ENCODE results near the gene SUSD6.
"Not testable (repeated sequence)": the region's sequence is repeated elsewhere in the genome, so short reads cannot be mapped to it uniquely, and the experiment has no call there.

Gene SUSD6

DNA sequence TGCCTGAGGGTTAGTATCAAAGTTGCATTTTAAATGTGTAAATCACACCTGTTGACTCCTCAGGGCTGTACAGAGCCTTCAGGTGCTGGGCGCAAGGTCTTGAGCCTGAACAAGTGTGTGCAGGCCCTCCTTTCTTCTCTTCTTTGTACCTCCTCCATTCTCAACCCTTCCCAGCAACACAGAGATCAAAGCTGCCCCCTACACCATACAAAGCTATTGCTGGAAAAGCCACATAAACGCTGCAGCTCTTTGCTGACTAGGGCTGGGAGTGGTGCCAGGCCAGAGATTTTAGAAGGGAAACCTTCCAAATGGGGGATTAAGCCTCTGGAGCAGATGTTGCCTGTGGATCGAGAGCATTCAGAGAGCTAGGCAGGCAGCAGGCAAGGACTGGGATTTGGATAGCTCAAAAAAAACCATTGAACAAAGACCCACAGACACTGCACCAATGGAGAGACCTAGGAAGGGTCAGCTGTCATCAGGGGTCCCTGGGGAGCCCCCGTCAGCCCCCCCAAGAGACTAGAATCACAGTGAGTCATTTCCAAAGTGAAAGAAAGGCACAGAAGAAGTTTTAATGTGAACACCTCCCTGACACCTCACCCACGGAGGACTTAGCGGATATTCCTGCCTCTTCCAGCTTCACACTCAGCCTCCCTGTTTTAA lies 18.2 kb upstream of the SUSD6 start:
- FAIRE-seq, result no peak

DNA sequence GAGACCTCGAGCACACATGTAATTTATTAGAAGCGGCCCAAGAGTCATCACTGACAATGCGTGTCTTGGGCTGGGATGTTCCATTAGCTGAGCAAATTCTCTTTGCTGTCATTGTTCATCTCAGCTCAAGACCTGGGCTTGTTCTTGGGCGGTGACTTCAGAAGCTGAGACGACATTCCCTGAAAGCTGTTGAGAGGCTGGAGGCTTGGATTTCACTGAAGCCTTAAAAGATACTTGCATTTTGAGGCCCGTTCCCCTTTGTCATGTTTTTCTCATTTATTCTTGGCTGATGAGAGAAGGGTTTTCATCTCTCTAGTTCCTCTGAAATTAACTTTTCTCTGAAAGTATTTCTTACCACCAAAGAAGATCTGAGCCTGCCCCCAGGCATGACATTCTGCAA lies 16.6 kb upstream of the SUSD6 start:
- no peak for FAIRE-seq

DNA sequence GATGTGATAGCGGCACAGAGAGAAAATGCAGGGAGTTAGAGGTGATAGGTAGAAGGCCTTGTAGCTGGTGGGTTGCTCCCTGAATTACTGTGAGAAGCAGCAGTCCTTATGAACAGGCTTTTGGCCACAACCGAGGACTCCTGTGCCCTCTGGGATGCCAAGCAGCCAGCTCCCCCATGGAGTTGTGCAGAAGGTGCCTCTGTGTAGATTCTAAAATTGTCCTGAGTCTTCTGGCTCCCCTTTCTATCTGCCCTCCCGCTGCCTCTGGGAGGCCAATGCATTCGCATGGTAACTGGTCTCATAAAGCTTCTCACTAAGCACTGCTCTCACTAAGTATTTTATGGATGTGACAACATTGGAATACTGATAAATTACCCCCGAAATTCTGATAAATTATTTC lies 16.1 kb upstream of the SUSD6 start:
- FAIRE-seq, result no peak

DNA sequence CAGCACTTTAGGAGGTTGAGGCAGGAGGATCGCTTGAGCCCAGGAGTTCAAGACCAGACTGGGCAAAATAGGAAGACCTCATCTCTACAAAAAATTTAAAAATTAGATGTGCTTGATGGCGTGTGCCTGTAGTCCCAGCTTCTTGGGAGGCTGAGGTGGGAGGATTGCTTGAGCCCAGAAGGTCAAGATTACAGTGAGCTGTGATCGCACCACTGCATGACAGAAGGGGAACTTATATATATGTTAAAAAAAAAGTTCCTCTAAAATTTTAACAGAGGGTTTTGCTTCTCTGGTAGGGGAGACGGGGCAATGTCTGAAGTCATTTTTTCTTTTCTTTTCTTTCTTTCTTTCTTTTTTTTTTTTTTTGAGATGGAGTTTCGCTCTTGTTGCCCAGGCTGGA lies 12.0 kb upstream of the SUSD6 start:
- FAIRE-seq, result not testable (repeated sequence)

DNA sequence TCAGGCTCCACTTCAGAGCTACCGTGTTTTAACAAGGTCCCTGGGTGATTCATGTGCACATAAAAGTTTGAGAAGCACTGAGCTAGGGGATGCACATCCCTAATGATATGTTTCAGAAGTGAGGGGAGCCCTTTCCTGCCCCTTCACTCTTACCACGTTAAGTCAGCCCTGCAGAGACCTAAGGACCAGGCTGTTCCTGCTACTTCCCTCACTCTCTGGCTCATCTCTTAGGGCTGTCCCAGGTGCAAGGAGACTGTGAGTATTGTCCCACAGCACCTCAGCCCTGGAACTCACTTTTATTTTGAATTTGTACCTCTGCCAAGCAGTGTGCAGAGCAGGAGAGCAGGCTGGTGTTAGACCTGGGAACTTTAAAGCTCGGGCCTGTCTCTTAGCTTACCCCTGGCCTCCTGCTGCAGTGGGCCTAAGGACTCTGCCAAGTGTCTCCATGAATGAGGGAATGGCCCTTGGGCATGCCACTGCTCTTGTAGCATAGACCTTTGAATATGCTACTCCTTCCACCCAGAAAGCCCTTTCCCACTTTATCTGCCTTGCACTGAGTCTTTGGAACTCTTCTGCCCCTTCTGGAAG lies 11.0 kb upstream of the SUSD6 start:
- FAIRE-seq, result no peak

DNA sequence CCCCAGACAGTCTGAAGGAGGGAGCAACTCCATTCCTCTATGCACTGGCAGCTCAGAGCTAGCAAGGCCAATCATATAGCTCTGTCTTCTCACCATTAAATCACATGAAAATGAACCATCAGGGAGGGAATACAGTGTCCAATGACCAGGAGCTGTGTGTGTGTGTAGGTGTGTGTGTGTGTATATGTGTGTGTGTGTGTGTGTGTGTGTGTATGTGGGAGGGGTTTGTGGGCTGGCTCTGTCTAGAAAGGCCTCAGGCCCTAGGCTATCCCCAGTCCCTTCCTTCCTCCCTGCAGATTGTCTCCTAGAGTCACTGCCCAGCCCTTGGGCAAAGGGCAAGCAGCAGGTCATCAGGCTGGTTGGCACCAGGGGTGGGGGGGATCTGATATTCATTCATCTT lies 5.7 kb upstream of the SUSD6 start:
- FAIRE-seq, result no peak

DNA sequence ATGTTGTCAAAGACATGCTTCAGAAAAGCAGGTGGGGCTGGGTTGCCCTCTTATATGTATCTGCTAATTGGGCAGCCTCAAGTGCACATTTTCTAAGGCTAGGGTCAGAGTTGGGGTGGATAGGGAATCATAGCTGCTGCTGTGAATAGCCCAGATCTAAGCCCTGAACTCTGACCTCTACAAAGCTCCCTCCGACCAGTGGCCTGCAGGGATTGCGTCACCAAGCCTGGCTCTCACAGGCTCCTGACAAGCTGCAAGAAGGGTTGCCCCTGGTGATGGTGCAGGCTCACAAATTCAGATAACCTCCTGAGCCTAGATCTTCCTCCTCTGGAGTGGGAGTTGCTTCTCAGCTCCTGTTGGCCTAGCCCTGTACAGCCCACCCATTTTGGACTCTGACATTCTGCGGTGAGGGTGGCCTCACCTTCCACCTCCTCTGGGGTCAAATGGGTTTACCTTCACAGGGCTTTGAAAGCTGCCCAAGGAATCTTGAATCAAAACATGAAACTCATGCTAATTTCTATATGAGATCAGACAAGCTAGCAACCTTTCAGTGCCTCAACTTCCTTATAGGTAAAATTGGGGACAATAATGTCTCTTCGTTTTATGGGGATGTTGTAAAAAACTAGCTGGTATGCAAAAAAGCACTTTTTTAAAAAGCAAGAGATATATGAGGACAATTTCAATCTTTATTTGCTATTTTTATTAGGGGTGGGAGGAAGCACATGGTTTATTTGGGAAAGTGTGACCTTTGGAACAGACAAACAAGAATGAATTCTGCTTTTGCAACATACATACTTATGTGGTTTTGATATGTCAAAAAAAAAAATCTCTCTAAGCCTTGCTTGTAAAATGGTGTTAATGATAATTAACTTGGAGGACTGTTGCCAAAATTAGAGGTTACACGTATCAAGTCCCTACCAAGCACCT lies 4.9 kb upstream of the SUSD6 start:
- no peak for FAIRE-seq

DNA sequence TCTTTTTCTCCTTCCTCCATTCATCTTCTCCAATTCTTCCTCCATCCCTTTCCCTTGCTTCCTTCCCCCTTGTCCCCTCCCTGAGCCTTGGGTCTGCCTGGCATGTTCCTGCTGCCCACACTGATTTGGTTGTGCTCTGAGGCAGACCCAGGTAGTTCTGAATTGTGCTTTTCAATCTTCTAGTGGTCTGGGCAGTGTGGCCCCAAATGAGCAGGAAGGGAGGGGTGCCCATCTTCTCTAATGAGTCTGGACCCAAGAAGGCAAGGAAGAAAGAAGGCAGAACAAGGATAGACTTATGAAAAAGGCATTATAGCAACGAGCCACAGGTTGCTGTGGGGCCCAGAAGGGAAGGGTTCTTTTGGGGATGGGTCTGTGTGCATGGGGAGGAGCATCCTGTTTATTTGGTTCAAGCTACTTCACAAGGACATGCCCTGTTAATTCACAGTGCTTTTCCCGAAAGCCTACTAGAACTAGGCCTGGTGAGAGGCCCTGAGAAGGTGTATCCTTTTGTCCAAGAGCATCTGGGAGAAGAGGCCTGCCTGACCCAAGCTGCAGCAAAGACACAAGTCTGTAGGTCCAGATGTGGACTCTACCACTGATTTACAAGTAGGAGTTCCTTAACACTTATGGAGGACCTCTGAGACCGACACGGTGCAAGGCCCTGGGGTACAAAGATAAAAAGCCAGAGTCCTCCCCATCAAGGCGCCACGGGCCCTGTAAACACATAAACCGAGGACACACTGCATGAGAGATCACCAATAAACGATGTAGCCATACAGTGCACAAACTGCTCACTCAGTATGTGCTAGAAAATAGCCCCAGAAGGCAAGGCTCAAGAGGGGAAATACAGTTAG lies 1.1 kb upstream of the SUSD6 start:
- FAIRE-seq, result no peak

DNA sequence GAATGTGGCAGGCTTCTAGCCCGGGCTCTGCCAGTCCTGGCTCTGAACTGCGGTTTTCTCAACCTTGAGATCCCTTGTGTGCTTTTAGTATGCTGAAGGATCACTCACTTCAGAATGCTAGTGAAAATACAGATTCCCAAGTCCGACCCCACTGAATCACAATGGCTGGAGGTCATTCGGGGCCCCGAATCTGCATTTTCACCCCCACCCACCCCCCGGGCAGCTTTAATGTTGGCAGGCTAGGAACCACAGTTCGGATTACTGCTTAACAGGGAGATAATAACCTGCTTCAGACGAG lies 573 bp upstream of the SUSD6 start:
- FAIRE-seq, result no peak

DNA sequence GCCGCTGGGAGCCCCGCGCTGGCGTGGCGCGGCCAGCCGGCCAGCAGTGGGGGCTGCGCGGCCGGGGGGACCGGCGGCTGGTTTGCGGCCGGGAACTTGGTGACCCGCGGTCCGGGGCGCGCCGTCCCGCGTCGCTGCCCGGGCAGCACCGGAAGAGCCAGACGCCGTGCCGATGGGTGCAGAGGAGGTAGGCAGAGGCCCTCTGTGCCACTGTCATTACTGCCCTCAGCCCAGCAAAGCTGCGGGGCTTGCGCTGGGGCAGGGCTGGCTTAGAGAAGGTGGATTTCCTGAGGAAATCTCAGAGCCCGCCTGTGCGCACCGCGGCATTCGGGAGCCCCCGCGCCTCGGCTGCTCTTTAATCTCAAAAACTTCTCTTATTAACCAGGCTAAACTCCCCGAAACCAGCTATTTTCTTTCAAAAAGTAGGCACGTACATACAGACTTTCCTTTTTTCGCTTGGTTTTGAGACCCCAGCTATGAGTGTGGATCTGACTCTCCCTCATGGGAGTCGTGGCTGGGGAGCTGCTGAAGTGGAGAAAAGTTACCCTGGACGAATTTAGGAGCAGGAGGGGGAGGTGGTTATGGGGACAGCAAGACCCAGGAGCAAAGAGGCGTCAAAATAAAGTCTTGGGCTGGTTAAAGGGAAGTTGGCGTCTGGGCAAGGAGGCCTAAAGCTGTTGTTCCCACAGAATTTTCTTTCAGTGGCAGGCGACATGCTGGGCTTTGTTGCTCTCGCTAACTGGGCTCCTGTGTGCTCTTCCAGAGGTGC lies 802 bp downstream of the SUSD6 start:
- no peak for FAIRE-seq

DNA sequence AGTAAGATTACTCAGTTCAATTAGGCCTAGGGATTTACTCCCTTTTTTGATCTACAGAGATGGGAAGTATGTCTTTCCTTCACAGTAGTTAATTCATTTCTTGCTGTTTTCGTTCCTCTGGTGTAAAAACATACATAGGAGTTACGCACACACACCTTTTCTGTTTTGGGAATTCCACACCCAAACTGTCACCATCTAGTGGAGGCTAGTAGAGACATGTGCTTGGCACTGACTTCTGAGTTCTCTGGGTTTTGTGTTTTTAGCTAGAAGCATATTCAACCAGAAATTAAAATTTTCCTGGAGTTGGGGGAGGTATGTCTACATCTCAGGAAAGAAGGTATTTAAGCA lies 1.4 kb downstream of the SUSD6 start:
- no peak for FAIRE-seq

DNA sequence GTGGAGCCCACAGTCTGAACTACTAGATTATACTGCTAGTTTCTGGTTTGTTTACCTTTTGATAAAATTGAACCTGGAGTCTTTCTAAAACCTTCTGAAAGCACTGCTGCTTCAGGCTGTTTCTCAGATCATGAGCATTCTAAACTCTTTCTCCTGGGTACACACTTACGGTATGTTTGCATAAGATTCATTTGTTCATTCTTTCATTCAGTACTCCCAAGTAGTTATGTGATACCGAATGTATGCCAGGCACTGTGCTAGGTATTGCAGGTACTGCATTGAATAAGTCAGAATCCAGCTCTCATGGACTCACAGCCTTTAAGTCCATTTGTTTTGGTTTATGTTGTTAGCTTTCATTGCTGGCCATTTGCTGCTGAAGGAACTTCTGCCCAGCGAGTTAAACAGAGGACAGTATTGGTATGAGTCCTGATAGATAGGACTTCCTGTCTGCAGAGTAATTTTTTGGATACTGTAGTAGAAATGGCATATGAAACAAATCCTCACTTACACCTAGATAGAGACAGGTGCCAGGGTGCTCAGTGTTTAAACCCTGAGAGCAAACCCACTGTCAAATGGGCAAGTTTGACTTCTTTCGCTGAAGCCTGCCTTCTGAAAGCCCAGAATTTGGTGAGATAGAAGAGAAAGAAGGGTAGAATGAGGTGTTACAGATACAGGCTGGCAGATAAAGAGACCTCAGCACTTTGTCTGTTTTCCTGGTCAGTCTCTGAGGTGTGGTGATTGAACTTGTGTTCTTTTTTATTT lies 2.1 kb downstream of the SUSD6 start:
- FAIRE-seq, result no peak

DNA sequence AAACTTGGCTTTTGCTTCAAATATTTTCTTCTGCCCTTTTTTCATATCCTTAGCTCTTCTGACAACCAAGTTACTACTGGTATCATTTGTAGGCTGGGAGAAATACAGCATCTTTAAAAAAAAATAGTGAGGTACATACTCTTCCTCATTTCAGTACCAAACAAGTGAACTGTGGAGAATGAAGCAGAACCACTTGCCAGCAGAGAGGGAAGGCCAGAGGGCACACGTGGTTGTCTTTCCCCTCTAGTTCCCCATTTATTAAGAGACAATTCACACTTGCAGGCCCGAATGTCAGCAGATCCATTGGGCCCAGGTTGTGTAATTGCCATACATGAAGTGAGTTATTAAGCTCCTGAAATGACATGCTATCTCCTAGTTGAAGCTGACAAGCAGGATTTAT lies 3.2 kb downstream of the SUSD6 start:
- no peak for FAIRE-seq

DNA sequence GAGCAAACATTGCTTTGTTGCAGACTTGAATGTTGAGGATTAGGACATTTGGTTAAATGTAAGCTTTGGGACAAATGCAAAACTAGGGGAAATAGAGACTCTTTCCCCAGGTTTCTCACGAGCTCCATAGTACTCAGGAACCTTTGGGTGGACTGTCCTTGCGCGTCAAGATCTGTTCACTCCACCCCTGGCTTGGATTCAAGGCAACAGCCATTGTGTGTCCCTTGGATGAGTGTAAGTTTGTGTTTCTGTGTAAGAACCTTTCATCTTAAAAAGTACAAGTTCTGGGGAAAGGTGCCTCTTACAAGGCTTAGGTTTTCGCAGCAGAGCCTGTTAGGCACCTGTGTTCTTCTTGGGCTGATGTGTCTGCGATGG lies 3.7 kb downstream of the SUSD6 start:
- no peak for FAIRE-seq

DNA sequence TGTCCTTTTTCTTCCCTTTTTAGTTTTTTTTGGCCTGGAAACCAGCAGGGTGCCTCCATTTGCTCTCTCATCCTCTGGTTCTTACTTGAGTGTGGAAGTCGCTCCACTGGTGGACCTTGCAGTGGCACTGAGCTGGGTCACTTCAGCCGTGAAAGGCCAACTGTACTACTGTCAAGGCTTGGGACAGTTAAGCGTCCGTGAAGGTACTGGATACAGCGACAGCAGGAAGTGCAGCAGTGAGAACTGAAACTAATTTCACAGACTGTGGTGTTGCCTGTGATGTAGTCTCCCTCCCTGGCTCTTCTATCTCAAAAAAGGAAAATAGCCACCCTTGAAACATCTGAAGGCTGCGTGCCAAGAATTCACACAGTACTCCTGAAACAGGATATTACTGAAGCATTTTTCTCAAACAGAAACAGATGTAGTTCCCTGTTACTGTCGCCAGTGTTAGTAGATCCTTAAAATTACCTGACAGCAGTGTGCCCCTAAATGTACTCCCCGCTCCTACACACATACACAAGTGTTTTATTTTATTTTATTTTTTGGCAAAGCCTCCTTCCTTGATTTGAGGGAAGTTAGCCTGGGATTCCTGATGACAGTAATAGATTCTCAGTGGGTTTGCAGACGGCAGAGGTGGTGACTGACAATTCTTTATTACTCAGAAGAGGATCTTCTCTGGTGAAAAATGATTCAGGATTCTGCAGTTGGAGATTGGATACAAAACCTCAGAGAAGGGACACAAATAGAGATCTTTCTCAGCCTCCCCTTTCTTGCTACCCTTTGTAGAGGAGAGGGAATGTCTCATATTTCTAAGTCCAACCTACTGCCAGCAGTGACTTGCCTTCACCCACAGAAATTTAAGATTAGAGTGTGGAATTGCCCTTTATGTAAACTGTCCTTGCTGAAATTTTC lies 4.4 kb downstream of the SUSD6 start:
- FAIRE-seq, result no peak

DNA sequence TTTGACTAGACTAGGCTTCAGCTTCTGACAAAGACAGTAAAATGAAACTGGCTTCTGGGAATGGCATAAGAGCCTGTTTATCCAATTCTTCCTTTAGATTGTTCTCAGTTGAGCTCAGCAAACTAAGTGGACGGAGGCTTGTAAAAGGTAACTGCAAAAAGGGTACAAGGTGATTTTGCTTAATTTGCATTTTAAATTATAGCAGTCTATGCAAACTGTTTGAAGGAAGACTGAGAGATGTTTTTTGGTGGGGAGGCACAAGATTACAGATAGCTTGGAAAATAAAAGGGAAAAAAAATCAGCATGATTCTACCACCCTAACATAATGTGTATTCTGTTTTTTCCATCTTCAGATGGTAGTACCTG lies 5.0 kb downstream of the SUSD6 start:
- FAIRE-seq, result no peak

DNA sequence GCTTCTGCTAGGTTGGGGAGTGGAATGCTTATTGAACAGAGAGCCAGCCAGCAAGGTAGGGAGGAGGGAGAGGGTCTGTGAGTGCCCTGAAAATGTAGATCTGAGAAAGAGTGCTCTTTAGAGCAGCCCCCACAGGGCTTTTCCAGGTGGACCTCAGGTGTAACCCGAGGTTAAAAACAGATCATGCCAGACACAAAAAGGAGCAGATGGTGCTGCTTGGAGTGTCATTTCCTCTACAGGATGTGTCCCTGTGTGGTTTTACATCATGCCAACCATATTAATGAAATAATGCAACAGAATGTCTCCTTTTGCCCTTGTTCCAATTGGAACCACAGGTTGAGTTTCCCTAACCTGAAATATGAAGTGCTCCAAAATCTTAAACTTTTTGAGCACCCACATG lies 6.4 kb downstream of the SUSD6 start:
- no peak for FAIRE-seq

DNA sequence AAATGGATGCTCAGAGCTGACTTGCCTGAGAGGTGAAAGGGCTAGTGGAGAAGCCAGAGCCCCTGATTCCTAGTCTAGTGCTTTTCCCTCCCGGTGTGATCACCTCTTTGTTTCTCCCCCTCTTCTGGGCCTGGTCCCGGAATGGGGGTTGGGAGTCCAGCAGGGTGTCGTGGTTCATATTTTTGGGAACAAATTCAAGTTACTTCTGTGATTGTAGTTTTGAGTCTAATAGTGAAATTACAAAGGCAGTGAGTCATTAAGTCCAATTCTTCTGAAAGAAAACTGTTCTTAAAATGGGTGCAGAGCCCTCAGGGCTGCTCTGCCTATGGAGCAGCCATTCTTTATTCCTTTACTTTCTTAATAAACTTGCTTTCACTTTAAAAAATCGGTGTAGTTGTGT lies 7.6 kb downstream of the SUSD6 start:
- FAIRE-seq, result no peak

DNA sequence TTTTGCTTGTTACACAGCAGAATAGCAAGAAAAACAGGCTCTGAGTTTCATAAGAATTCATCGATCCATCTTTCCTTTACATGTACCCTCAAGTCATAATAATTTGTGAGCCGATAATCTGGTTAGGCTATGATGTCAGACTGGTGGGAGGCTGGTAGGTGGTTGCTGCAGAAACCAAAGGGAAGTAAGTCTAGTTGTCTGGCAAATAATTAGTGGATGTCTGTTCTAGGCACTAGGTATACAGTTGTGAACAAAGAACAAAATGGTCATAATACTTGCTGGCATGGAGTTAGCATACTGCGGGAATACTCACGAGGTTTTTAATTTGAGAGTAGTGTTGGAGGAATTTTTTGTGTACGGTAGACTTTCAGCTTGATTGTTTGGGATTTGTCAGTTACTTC lies 8.8 kb downstream of the SUSD6 start:
- no peak for FAIRE-seq

DNA sequence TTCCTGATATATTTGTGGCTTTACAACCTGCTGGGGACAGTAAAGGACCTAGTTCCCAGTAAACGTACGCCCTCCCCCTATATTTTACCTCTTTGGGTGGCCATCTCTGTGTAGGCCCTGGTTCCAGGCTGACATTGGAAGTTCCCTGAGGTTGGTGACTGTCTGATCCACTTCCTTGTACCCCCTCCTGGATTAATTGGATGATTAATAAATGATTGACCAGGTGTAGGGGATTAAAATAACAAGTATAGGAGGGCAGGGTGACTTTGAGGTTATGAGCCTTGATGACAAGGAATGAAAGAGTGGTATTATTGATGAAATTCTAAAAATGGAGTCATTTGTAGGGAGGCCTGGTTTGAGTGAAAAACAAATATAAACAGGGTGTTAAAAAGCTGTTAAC lies 9.6 kb downstream of the SUSD6 start:
- no peak for FAIRE-seq

DNA sequence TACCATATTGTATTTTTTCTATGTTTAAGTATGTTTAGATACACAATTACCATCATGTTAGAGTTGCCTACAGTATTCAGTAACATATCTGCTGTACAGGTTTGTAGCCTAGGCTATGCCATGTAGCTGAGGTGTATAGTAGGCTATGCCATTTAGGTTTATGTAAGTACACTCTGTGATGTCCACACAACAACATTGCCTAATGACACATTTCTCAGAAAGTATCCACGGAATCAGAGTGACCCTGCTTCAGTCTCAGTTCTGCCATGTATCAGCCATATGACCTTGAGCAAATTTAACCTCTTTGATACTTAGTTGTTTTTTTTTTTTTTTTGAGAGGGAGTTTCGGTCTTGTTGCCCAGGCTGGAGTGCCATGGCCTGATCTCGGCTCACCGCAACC lies 12.7 kb downstream of the SUSD6 start:
- FAIRE-seq, result no peak

Data from TTC549 (cell line).